GM12878 (cell line): ENCODE data around the gene TXLNA. TPM values are rescaled to one million over a fixed set of nuclear protein-coding genes. Genes with fewer than 3 reads are reported as not detected.

Experiments
- ATAC-seq: fragments of 200-7000 bp; cut with Tn5 transposase; 3 replicates; pipeline ENCODE4 v1.9.1; 2020; ENCODE audit warnings: mild to moderate bottlenecking, moderate library complexity
- BruUV-seq: library from RNA; stranded (reverse); fragments of 400-500 nt; replicated peaks from 2 replicates; lab custom pipeline; 2021; lab: Mats Ljungman, UMichigan
- CTCF ChIA-PET: fragments of 300-600 bp; sonication (Branson Sonifier 250); formaldehyde crosslinking; extraction: SDS; loops from one replicate; lab custom pipeline; 2021; ENCODE audit warnings: inconsistent platforms; lab: Yijun Ruan, JAX
- POLR2A ChIA-PET: fragments of 350-600 bp; formaldehyde crosslinking; extraction: SDS; loops from one replicate; lab custom pipeline; 2021; ENCODE audit warnings: inconsistent platforms; lab: Charles Lee
- RAD21 ChIA-PET: fragments of 300-600 bp; sonication (Branson Sonifier 250); formaldehyde crosslinking; loops from one replicate; lab custom pipeline; 2023; ENCODE audit warnings: antibody characterized with exemption; ENCODE audit not compliant: unreplicated experiment; lab: Charles Lee
- SMC1A ChIA-PET: fragments of 300-600 bp; sonication (Branson Sonifier 250); formaldehyde crosslinking; loops from one replicate; lab custom pipeline; 2023; ENCODE audit not compliant: unreplicated experiment, uncharacterized antibody; lab: Charles Lee
- DNase-seq: peaks from one replicate; pipeline ENCODE4 v3.0.0-alpha.2; 2011; ENCODE audit warnings: low read depth, low spot score
- FAIRE-seq: peaks from 3 replicates; lab custom pipeline; 2011; peaks lifted over from hg19 to GRCh38; lab: Jason Lieb, UNC
- H2AFZ ChIP-seq: 2 replicates; pipeline ENCODE4 v1.6.0; 2011; ENCODE audit warnings: low read depth, low read length, control low read depth; ENCODE audit not compliant: control insufficient read depth
- H3K27ac ChIP-seq: 2 replicates; pipeline ENCODE4 v1.5.1; 2011; ENCODE audit warnings: control low read depth; ENCODE audit not compliant: control insufficient read depth, insufficient read depth
- H3K27me3 ChIP-seq, 2 experiments: replicated peaks in 1 of 2; 2 replicates each; pipeline versions ENCODE4 v1.6.0 to v1.6.1; 2011; ENCODE audit warnings: low read length in 1 of 2; ENCODE audit not compliant: control insufficient read depth in 2 of 2, insufficient read depth in 2 of 2
- H3K36me3 ChIP-seq, 2 experiments: 2 replicates each; pipeline ENCODE4 v1.5.1; 2011; ENCODE audit warnings: low read length in 1 of 2; ENCODE audit not compliant: control insufficient read depth in 2 of 2, insufficient read depth in 2 of 2
- H3K4me1 ChIP-seq: 2 replicates; pipeline ENCODE4 v1.6.1; 2011; ENCODE audit warnings: mild to moderate bottlenecking, low read length, moderate library complexity, mixed read lengths; ENCODE audit not compliant: control insufficient read depth, insufficient read depth
- H3K4me2 ChIP-seq: 2 replicates; pipeline ENCODE4 v1.6.0; 2011; ENCODE audit warnings: control low read depth; ENCODE audit not compliant: control insufficient read depth, insufficient read depth
- H3K4me3 ChIP-seq: fragments of 200-600 bp; sonication (generic); 2 replicates; pipeline ENCODE4 v1.5.1; 2016
- H3K79me2 ChIP-seq: 2 replicates; pipeline ENCODE4 v1.6.0; 2011; ENCODE audit warnings: low read length; ENCODE audit not compliant: control insufficient read depth, insufficient read depth
- H3K9ac ChIP-seq: 2 replicates; pipeline ENCODE4 v1.8.0; 2011; ENCODE audit warnings: low read length, control low read depth, mixed read lengths; ENCODE audit not compliant: control insufficient read depth, insufficient read depth
- H3K9me3 ChIP-seq: replicated peaks from 3 replicates; pipeline ENCODE4 v1.5.1; 2011; ENCODE audit warnings: mild to moderate bottlenecking, low read length; ENCODE audit not compliant: control insufficient read depth, insufficient read depth
- H4K20me1 ChIP-seq: 2 replicates; pipeline ENCODE4 v1.6.0; 2011; ENCODE audit not compliant: control insufficient read depth, insufficient read depth
- BACH1 ChIP-seq: fragments of 450-650 bp; IDR thresholded peaks from 2 replicates; pipeline ENCODE4 v1.6.1; 2017; ENCODE audit warnings: mild to moderate bottlenecking, borderline replicate concordance
- BRCA1 ChIP-seq: IDR thresholded peaks from 2 replicates; pipeline ENCODE4 v1.6.1; 2011; ENCODE audit warnings: low read depth, low read length, improper control_type of control experiment
- CBX5 ChIP-seq: sonication (generic); IDR thresholded peaks from 2 replicates; pipeline ENCODE4 v1.6.1; 2016; ENCODE audit warnings: low read depth, moderate library complexity, mild to moderate bottlenecking, inconsistent platforms
- CREM ChIP-seq: IDR thresholded peaks from 2 replicates; pipeline ENCODE4 v1.6.1; 2014; ENCODE audit warnings: antibody characterized with exemption, low read depth
- GABPA ChIP-seq: IDR thresholded peaks from 2 replicates; pipeline ENCODE4 v1.6.1; 2014; ENCODE audit warnings: antibody characterized with exemption, low read depth, mild to moderate bottlenecking, inconsistent platforms
- MLLT1 ChIP-seq: fragments of 450-650 bp; IDR thresholded peaks from 2 replicates; pipeline ENCODE4 v1.6.1; 2016; ENCODE audit warnings: mild to moderate bottlenecking
- NRF1 ChIP-seq: conservative IDR thresholded peaks from 2 replicates; pipeline ENCODE4 v1.6.1; 2011; ENCODE audit warnings: mild to moderate bottlenecking, low read depth, low read length, improper control_type of control experiment
- YBX1 ChIP-seq: fragments of 450-650 bp; IDR thresholded peaks from 2 replicates; pipeline ENCODE4 v1.6.1; 2016; ENCODE audit warnings: antibody characterized with exemption
- WGBS: methylation state at CpG from one replicate; pipeline ENCODE4 v1.1.6; 2016; ENCODE audit warnings: low lambda C conversion rate; ENCODE audit not compliant: insufficient replicate concordance, insufficient coverage; ENCODE audit errors: missing lambda C conversion rate; 5-methylcytosine and 5-hydroxymethylcytosine counted together
- in situ Hi-C: fragments of 300-500 bp; cut with MboI; formaldehyde crosslinking; loops from 9 replicates; pipeline ENCODE4 v1.14.3; 2018; ENCODE audit warnings: mixed read lengths
- intact Hi-C: fragments of 100-400 bp; cut with micrococcal nuclease; formaldehyde crosslinking; loops from one replicate; pipeline ENCODE4 v1.14.2; 2022; ENCODE audit not compliant: unreplicated experiment
- polyA plus RNA-seq, 11 experiments: library from polyadenylated mRNA; depleted of rRNA in 4 of 11; unstranded in 6 of 11; stranded (reverse) in 5 of 11; fragments of >200 nt; fragmentation: Nextera tagmentation in 4 of 11; fragmentation: Illumina TruSeq in 1 of 11; extraction: Ambion mirVana in 4 of 11; extraction: Trizol in 1 of 11; gene quantifications; 1 replicate in 1 of 11; 2 replicates in 10 of 11; pipeline versions ENCODE4 v1.2.1 to v1.2.3, GENCODE V29; 2011 to 2016; ENCODE audit warnings: inconsistent platforms in 2 of 11, missing spikeins in 2 of 11, low read depth in 1 of 11
- total RNA-seq, 4 experiments: library from RNA; depleted of rRNA in 3 of 4; stranded (reverse); fragments of >200 nt in 3 of 4; fragmentation: Illumina TruSeq in 1 of 4; extraction: Trizol in 1 of 4; gene quantifications; 2 replicates each; pipeline versions ENCODE4 v1.2.1 to v1.2.3, GENCODE V29; 2013 to 2021

Gene TXLNA
- total and polyA plus RNA-seq, 10 of the 15 experiments (the other 5 are each of a cell fraction or from before 2014, with no cell fraction given): 7.2 to 93.7 (median 47.9) TPM

GRCh38 chr1:32150847-32151246 is 28.6 kb upstream of the TXLNA start (continued):
- TF ChIP-seq BACH1 (no peak), GABPA (no peak)

DNA sequence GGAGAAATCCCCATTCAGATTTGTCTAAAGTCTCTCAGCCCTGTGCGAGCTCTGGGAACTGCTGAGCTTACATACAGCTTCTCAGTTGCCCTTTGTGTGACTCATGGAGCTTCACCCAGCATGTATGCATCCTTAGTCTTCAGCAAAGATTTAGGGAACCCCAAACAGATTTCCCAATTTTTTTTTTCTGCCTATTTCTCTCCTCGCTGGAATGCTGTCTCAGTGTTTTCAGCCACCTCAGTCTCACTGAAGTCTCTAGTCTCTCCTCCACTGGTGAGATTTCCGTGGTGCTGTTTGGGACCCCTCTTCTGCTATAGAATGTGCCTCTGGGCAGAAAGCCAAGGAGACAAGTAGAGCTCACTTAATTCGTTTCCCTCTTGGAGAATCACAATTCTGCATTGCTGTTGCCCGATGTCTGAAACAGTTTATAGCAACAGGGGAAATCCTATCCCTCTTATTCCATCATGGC is 28.1 kb upstream of the TXLNA start:
- no peak overlapping the region for H3K9ac ChIP-seq
- no TSS peak for BruUV-seq
- no peaks in the 10 kb centered on the region for H3K27me3 ChIP-seq
- H3K9me3 ChIP-seq: peaks cover 7% of the 10 kb centered on the region
- ChIA-PET CTCF (interaction anchor here (0.7 kb wide), 1 partner anchor 250 kb away, joined by 3 read pairs; no protein-coding TSS in a partner anchor), RAD21 (no interaction called here), SMC1A (interaction anchor here (0.5 kb wide), 1 partner anchor 265 kb away, joined by 3 read pairs; no protein-coding TSS in a partner anchor), POLR2A (interaction anchor here (1.1 kb wide), 1 partner anchor 100 kb away, joined by 3 read pairs; no protein-coding TSS in a partner anchor)
- TF ChIP-seq CREM (no peak), NRF1 (no peak), MLLT1 (no peak), GABPA (no peak), YBX1 (no peak), BRCA1 (no peak), CBX5 (no peak)
- H3K27ac ChIP-seq: no peak overlapping the region
- H3K4me3 ChIP-seq: no peak overlapping the region
- 94% methylated on average over 4 of the region's 5 CpGs for WGBS
- no peak overlapping the region for H2AFZ ChIP-seq
- in situ Hi-C loops: no loop called here
- no peaks in the 10 kb centered on the region for H4K20me1 ChIP-seq
- no peaks in the 10 kb centered on the region for H3K4me1 ChIP-seq
- DNase-seq (no peak), ATAC-seq (no peak), FAIRE-seq (no peak)
- H3K36me3 ChIP-seq: peaks cover 1 to 11% of the 10 kb centered on the region in 2 experiments; a peak in 3 of 4 replicates
- peaks cover 9% of the 10 kb centered on the region for H3K79me2 ChIP-seq
- no peak overlapping the region for H3K4me2 ChIP-seq
- intact Hi-C loops: no loop called here
